HG03159 (cell line): ENCODE data around the gene CCL11.

Experiments
- ATAC-seq: cut with Tn5 transposase; IDR thresholded peaks from one replicate; pipeline ENCODE4 v1.9.1; 2021; ENCODE audit warnings: mild to moderate bottlenecking, moderate library complexity; ENCODE audit not compliant: unreplicated experiment

CCL11 gene

DNA sequence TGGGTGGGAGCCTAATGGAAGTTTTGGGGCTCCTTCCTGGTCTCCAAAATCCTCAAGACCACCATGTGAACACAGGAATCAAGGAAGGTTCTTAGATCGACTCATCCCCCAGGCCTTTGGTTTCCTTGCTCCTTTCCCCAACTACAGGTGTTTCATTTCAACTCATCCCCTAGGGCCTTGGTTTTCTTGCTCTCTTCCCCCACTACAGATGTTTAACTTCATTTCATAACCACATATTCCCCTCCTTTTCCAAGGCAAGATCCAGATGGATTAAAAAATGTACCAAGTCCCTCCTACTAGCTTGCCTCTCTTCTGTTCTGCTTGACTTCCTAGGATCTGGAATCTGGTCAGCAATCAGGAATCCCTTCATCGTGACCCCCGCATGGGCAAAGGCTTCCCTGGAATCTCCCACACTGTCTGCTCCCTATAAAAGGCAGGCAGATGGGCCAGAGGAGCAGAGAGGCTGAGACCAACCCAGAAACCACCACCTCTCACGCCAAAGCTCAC, at the start of gene CCL11:
TSS of gene CCL11 (plus strand) at position 457 of the 507 bp plus-strand sequence. CDS start 67 bp downstream, outside the sequence.
- ATAC-seq, result no peak

DNA sequence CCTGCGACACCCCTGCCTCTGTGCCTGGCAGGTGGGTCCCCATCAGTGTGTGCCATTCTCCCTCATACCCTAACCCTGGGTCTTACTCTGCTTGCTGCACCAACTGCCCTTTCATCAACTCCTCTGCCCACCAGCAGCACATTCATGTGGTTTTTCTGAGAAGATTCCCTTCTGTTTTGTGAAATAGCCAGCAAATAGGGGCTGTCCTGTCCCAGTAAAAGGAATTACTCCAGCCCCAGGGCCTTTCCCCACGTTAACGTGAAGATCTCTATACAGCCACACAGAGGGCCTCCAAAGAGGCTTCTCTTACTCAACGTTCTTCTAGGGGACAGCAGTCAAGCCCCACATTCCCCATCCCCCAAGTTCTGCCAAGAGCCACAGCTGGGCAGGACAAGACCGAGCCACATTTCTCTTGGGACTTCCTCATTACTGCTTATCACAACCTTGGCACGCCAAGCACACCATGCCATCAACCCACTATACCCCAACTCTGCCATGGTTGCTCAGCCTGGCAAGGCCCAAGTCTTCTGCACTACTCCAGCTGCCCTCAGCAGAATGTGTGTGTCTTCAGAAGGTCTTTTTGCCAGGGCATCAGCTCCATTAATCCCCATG, 49.2 kb upstream of the CCL11 start:
- ATAC-seq, result no peak

DNA sequence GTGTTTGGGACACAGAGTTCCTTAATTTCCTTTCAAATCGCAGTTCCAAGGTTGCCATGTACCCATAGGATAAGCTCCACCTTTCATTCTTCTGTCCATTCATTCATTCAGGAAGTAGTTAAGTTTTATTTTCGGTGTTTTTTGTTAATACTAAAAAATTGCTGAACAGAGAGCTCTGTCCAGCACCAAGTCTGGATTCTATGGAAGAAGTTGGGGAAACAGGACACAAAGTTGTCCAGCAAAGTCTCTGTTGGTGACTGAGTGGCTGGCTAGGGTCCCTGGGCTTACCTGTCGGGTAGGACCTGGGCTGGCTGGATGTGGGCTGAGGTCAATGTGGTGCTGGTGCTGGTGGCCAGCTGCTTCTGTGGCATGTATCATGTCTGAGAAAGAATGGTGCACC, 48.1 kb upstream of the CCL11 start:
- no peak for ATAC-seq

DNA sequence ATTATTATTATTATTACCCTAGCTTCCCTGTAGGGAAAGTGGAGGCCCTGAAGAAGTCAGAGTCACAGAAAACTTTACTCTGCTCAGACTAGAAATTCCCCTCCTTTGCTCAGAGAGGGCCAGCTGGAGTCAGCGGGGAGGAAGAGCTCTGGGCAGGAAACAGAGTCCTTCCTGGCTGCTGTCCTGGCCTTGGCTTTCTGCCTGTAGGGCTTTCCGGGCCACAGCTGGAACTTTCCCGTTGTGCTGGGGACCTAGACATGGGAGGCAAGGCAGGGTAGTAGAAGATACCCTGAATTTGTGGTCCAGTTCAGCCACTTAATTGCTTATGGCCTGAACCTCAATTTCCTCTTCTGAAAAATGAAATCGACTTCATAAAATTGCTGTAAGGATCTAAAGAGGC, 44.5 kb upstream of the CCL11 start:
- ATAC-seq, result no peak

DNA sequence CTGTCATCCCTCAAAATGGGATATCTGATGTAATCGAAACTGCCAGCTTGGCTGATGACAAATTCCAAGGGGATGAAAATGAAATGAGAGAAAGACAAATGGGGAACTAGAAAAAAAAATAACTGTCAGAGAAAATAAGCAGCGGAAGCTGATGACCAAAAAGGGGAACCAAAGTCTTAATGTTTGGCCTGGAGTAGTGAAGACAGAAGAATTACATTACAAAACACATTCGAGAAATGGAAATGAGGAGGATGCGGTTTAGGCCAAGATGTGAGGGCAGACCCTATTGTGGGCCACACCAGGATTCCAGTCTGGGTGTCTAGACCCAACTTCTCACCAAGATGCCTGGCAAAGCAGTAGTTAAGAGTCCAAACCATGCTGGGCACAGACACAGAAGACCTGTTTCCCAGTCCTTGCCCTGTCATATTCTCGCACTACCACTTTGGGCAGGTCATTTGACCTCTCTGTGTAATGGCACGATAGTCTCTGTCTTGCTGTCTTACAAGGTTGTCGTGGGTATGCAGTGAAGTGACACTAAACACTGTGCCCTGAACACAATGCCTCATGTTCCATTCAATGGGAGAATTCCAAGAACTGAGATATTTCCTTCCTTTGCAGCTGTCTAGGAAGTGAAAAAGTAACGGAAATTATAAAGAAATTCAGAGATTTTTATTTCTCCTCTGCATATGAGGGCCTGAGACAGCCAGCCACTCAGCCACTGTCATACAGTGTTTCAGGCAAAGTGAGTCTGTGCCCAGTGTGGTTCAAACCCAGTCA, 42.8 kb upstream of the CCL11 start:
- no peak for ATAC-seq

DNA sequence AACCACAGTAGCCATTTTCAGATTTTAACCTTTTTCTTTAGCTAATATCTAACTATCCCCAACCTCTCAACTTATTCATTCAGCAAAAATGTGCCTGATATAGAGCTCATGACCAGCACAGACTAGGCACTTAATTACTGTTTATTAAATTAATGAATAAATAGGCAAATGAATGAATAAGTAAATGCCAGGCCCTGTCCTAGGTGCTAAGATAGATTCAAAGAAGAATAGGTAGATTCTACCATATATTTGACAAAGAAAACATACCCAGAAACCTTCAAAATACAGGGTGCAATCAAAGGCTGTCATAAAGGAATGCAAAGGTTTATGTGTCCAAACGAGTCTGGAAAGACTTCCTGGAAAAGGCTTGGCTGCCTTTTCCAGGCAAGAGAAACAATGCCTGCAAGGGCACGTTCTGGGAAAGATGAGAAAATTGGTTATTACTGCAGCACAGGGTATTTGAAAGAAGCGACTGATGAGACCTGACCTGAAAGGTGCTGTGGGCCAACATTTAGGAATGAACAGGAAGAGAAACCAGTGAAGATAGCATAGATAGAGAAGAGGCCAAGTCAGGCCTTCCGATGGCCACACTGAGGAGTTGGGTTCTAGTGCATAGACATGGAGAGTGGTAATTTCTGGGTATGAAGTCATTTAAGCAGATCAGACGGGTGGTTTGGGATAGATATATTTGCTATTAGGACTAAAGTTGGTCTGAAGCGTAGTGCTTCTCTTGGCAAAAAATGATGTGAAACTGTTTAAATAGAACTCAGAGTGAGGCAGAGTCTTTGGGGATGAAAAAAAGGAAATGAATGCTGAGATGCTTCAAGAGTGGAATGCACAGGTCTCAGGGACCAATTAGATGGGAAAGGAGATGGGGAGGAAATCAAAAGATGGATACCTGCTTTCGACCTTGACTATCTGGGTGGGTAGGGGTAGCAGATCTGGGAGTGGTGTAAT, 41.9 kb upstream of the CCL11 start:
- no peak for ATAC-seq

DNA sequence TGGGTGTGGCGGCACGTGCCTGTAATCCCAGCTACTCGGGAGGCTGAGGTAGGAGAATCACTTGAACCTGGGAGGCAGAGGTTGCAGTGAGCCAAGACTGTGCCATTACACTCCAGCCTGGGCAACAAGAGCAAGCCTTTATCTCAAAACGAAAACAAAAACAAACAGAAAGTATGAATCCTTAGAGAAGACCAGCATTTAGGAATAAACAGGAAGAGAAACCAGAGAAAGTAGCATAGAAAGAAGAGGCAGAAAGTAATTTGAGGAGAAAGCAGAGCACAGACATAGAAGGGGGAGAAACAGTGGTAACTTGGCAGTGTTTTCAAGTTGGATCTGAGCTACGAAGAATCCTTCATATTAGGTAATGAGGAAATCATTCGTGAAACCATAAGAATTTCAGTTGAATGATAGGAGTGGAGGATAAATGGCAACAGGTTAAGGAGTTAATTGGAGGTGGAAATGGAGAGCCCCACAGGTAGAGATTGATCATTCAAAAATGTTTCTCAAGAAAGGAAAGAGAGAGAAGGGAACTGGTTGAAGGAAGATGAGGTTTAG, 40.1 kb upstream of the CCL11 start:
- no peak for ATAC-seq

DNA sequence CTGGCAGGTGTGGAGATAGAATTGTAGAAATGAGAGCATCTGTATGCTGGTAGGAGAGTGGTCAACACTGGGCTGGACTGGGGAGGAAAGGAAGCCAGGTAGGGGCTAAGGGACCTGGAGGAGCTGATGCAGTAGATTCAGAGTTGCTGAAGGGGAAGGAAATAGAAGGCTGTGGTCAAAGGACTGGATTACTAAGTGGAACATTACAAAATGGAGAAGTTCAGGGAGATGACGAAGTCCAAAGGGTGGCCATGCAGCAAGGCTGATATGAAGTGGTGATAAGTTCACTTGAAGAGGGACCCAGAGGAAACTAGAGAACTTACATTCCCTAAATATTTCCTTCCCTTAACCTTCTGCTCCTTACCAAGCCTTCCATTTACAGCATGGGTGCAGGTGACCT, 39.1 kb upstream of the CCL11 start:
- ATAC-seq, result no peak

DNA sequence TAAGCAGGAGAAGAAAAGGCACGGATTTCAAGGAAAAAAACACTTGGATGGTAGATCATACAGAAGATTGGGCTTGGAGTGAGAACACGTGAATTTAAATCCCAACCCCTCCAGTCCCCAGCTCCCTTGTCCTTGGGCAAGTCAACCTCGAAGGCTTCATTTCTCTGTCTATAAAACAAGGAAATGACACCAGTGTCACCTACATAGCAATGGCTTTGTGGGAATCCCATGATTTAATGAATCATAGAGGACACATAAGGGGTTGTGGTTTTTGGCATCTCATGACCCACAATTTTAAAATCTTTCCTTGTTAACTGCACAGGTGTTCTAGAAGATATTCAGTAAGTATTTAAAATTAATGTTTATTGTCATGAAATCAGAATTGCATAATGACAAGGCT, 38.7 kb upstream of the CCL11 start:
- no peak for ATAC-seq

DNA sequence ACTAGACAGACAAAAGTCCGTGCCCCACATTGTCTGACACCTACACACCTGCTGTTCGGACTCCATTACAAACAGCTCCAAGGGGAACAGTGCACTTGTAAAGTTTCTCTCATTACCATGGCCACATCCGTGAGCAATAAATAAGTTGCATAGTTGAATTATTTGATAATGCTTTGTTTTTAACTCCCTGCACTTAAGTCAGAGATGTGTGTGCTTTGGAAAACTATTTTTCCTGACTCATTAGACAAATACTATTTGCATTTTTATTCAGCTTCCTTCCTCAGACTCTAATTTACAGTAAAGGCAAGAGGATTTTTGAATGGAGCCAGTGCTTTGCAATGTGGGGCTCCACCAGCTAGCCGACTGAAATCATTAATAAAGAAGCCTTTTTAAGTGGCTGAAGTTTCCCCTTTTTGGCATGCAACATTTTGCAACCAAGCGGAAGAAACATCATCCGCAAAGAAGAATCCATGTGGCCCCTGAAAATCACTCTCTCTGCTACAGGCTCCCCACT, 37.0 kb upstream of the CCL11 start:
- no peak for ATAC-seq

DNA sequence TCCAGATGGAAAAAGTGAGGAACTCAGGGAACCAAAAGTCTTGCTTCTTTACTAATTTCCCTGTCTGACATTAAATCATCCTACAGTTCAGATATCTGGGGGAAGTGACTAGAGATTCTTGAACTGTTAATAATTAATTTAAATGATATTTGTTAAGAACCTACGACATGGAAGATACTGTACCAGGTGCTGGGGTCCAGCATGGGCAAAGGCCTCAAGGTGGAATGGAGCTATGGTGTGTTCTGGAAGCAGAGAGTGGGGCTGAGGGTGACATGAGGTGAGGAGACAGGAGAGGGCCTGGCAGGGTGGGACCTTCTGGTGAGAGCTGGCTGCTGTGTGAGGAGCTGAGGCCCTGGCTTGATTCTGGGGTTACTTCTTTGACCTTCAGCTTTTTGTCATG, 36.5 kb upstream of the CCL11 start:
- ATAC-seq, result no peak

DNA sequence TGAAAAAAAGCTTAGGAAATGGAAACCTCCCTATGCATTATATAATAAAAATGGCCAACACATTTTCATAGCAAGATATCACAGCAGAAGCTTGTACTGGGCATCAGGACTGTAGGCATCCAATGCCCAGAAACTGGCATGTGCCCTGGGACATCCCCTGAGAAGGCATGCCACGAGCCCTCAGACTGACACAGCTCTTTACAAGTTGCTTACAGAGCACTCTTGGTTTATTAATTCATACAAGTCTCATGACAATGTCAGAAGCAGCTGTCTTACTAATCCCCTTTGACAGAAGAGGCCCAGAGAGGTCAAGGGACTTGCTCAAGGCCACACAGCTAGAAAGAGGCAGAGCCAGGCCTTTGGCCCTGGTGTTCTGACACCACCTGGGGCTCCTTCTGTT, 36.1 kb upstream of the CCL11 start:
- no peak for ATAC-seq

DNA sequence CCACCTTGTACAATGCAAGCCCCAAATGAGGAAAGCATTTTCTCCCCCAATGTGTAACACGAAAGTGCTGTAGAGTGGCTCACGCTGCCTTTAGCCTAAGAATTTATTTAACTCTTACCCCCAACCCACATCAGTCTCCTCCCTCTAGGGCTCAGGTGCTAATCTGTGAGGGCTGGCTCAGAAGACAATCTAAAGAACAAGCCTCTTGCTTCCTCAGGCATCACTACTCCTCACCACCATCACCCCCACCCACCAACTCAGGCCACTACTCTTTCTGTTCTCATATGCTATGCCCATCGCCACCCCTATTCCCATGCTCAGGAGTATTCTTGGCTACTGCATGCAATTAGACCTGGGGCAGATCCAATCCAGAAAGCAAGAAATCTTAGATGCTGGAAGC, 34.4 kb upstream of the CCL11 start:
- no peak for ATAC-seq

DNA sequence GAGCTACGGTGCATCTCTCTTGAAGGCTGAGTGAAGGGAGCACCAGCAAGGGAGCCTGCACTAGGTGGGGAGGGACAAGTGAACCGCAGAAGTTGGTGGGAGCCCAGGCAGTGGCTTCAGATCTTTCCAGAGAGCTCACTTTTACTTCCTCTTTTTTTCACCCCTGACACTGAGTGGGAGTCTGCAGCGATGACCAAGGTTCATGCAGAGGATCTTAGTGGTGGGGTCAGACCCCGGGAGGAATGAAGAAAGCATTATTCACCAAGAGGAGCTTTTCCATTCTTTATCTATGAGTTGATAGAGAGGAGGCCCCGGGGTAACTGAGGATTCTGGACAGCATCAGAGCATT, 33.5 kb upstream of the CCL11 start:
- ATAC-seq, result no peak

DNA sequence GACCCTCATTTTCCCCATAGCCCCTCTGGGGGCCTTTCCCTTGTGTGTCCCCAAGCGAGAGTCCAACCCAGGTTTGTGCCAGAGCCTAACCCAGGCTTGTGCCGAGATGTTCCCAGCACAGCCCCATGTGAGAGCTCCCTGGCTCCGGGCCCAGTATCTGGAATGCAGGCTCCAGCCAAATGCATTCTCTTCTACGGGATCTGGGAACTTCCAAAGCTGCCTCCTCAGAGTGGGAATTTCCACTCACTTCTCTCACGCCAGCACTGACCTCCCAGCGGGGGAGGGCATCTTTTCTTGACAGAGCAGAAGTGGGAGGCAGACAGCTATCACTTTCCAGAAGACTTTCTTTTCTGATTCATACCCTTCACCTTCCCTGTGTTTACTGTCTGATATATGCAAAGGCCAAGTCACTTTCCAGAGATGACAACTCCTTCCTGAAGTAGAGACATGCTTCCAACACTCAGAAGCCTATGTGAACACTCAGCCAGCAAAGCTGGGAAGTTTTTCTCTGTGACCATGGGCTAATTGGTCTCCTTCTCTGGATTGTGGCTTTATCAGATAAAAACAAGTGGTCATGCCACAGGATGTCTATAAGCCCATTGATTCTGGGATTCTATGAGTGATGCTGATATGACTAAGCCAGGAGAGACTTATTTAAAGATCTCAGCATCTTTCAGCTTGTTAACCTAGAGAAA, 33.0 kb upstream of the CCL11 start:
- ATAC-seq, result no peak

DNA sequence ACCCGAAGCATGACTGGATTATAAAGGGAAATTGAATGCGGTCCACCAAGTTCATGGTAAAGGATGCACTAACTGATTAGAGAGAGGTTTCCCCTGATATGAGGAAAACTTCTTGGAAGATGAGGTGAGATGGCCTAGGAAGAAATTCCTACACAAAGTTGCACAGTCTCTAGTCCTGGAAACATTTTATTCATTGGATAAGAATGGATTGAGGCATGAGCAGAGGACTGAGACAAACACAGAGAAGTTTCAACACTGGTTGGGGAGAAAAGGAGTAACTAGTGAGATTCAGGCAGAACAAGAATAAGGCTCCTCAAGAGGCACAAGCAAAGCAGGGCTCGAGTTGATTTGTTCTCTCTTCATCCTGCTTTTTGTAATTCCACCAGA, 32.4 kb upstream of the CCL11 start:
- ATAC-seq, result no peak

DNA sequence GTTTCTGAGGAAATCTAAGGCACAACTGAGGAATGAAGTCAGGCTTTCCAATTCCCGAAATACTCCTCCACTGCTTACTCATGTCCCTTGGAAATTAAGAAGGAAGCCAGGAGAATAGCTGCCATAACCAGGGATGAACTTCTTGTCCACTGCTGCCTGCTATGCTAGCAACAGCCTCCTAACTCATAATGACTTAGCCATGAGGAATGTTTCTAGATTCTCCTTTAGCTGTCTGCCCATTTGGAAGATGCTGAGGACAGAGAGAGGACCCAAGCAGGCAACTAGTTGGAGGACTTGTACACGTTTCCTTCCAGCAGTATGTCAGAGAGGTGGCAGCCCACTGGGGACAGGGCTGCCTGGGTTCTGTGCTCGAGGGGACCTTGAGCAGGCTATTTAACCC, 31.4 kb upstream of the CCL11 start:
- no peak for ATAC-seq

DNA sequence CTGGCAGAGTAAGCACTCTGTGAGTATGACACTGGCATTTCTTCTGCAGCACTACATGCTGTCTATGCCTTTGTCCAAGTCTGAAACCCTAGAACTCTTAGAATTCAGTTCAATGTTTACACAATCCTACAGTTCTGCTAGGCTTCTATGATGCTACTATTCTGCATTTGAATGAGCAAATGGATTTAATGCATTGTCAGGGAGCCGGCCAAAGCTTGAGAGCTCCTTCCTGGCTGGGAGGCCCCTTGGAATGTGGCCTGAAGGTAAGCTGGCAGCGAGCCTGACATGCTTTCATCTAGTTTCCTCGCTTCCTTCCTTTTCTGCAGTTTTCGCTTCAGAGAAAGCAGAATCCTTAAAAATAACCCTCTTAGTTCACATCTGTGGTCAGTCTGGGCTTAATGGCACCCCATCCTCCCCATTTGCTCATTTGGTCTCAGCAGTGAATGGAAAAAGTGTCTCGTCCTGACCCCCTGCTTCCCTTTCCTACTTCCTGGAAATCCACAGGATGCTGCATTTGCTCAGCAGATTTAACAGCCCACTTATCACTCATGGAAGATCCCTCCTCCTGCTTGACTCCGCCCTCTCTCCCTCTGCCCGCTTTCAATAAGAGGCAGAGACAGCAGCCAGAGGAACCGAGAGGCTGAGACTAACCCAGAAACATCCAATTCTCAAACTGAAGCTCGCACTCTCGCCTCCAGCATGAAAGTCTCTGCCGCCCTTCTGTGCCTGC, 30.7 kb upstream of the CCL11 start, which contains the start of gene CCL2:
TSS of gene CCL2 (plus strand) at position 635 of the 730 bp plus-strand sequence. CDS start at position 700, 65 bp downstream.
- no peak for ATAC-seq

DNA sequence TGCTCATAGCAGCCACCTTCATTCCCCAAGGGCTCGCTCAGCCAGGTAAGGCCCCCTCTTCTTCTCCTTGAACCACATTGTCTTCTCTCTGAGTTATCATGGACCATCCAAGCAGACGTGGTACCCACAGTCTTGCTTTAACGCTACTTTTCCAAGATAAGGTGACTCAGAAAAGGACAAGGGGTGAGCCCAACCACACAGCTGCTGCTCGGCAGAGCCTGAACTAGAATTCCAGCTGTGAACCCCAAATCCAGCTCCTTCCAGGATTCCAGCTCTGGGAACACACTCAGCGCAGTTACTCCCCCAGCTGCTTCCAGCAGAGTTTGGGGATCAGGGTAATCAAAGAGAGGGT, 30.2 kb upstream of the CCL11 start:
- ATAC-seq, result no peak

DNA sequence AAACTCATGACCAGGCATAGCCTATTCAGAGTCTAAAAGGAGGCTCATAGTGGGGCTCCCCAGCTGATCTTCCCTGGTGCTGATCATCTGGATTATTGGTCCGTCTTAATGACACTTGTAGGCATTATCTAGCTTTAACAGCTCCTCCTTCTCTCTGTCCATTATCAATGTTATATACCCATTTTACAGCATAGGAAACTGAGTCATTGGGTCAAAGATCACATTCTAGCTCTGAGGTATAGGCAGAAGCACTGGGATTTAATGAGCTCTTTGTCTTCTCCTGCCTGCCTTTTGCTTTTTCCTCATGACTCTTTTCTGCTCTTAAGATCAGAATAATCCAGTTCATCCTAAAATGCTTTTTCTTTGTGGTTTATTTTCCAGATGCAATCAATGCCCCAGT, 29.7 kb upstream of the CCL11 start:
- no peak for ATAC-seq
